SK-N-SH (cell line): ENCODE data around the gene MIPOL1. TPM values are rescaled to one million over a fixed set of nuclear protein-coding genes. Genes with fewer than 3 reads are reported as not detected.

Experiments used
- CTCF ChIA-PET: fragments of 300-600, 350-600 bp; formaldehyde crosslinking; extraction: SDS; loops from one replicate; lab custom pipeline; 2021; lab: Yijun Ruan, JAX
- POLR2A ChIA-PET: fragments of 350-600 bp; sonication (Branson Sonifier 250); formaldehyde crosslinking; extraction: SDS; loops from one replicate; lab custom pipeline; 2020; ENCODE audit warnings: antibody characterized with exemption, inconsistent platforms; lab: Yijun Ruan, JAX
- DNase-seq: peaks from one replicate; pipeline ENCODE4 v3.0.0; 2012
- H2AFZ ChIP-seq: fragments of 200-600 bp; sonication (generic); 2 replicates; pipeline ENCODE4 v1.8.1; 2016; ENCODE audit warnings: antibody characterized with exemption, mild to moderate bottlenecking, low read depth
- H3F3A ChIP-seq: fragments of 200-600 bp; sonication (generic); replicated peaks from 2 replicates; pipeline ENCODE3; 2016; ENCODE audit warnings: antibody characterized with exemption, mild to moderate bottlenecking; ENCODE audit not compliant: insufficient read depth
- H3K27ac ChIP-seq, 2 experiments: fragments of 200-500 bp in 1 of 2; fragments of 200-600 bp in 1 of 2; sonication (Bioruptor generic) in 1 of 2; sonication (generic), shearing (Covaris generic) in 1 of 2; 2 replicates each; pipeline versions ENCODE4 v1.5.1 to v1.6.1; 2014 to 2016; ENCODE audit warnings: low read depth in 2 of 2, inconsistent platforms in 1 of 2, low read length in 1 of 2, mild to moderate bottlenecking in 1 of 2, mixed read lengths in 1 of 2
- H3K27me3 ChIP-seq: fragments of 200-600 bp; sonication (generic), shearing (Covaris generic); 2 replicates; pipeline ENCODE4 v1.6.1; 2016; ENCODE audit warnings: mixed run types; ENCODE audit not compliant: insufficient read depth
- H3K36me3 ChIP-seq, 2 experiments: fragments of 200-500 bp in 1 of 2; fragments of 200-600 bp in 1 of 2; sonication (Bioruptor generic) in 1 of 2; sonication (generic) in 1 of 2; replicated peaks in 1 of 2; 2 replicates each; pipeline versions ENCODE3 to v1.5.1; 2014 to 2016; ENCODE audit warnings: low read length in 1 of 2, mild to moderate bottlenecking in 1 of 2; ENCODE audit not compliant: insufficient read depth in 2 of 2, control insufficient read depth in 1 of 2
- H3K4me1 ChIP-seq, 2 experiments: fragments of 200-500 bp in 1 of 2; fragments of 200-600 bp in 1 of 2; sonication (Bioruptor generic) in 1 of 2; sonication (generic), shearing (Covaris generic) in 1 of 2; 2 replicates each; pipeline versions ENCODE4 v1.5.1 to v1.6.1; 2014 to 2016; ENCODE audit warnings: low read depth in 1 of 2, low read length in 1 of 2, mixed run types in 1 of 2; ENCODE audit not compliant: insufficient read depth in 2 of 2, control insufficient read depth in 1 of 2
- H3K4me2 ChIP-seq: fragments of 200-600 bp; sonication (generic), shearing (Covaris generic); 2 replicates; pipeline ENCODE4 v1.6.1; 2017; ENCODE audit warnings: mixed run types
- H3K4me3 ChIP-seq, 2 experiments: fragments of 200-500 bp in 1 of 2; fragments of 200-600 bp in 1 of 2; sonication (Bioruptor generic) in 1 of 2; sonication (generic), shearing (Covaris generic) in 1 of 2; 2 replicates each; pipeline versions ENCODE4 v1.5.1 to v1.8.1; 2014 to 2016; ENCODE audit warnings: low read depth in 2 of 2, inconsistent platforms in 1 of 2, low read length in 1 of 2, mild to moderate bottlenecking in 1 of 2, mixed read lengths in 1 of 2, moderate library complexity in 1 of 2
- H3K79me2 ChIP-seq: fragments of 200-600 bp; sonication (generic); 2 replicates; pipeline ENCODE4 v1.8.1; 2017; ENCODE audit warnings: mild to moderate bottlenecking; ENCODE audit not compliant: insufficient read depth
- H3K9ac ChIP-seq: fragments of 200-600 bp; sonication (generic); 2 replicates; pipeline ENCODE4 v1.6.1; 2017; ENCODE audit warnings: mixed run types
- H3K9me2 ChIP-seq: fragments of 200-600 bp; sonication (generic); 2 replicates; pipeline ENCODE4 v1.6.1; 2017; ENCODE audit warnings: mixed run types
- H3K9me3 ChIP-seq: fragments of 200-600 bp; sonication (generic); 2 replicates; pipeline ENCODE4 v1.6.1; 2017; ENCODE audit warnings: mixed run types, mild to moderate bottlenecking, moderate library complexity
- H4K20me1 ChIP-seq: fragments of 200-600 bp; sonication (generic); 2 replicates; pipeline ENCODE4 v1.6.1; 2017; ENCODE audit warnings: mild to moderate bottlenecking, mixed run types; ENCODE audit not compliant: insufficient read depth
- EP300 ChIP-seq, 2 experiments: IDR thresholded peaks; 2 replicates each; pipeline versions ENCODE4 v1.4.0 to v1.6.1; 2012; ENCODE audit warnings: borderline replicate concordance in 1 of 2, low read depth in 1 of 2, low read length in 1 of 2
- FOSL2 ChIP-seq: IDR thresholded peaks from 2 replicates; pipeline ENCODE4 v1.4.0; 2012; ENCODE audit warnings: low read depth, mild to moderate bottlenecking, moderate library complexity, borderline replicate concordance
- FOXJ3 ChIP-seq: sonication (generic); formaldehyde crosslinking; IDR thresholded peaks from 2 replicates; pipeline ENCODE4 v1.5.1; 2020; ENCODE audit warnings: mild to moderate bottlenecking, missing genetic modification reagents
- FOXM1 ChIP-seq: IDR thresholded peaks from 2 replicates; pipeline ENCODE4 v1.4.0; 2012; ENCODE audit warnings: low read depth, mild to moderate bottlenecking
- NFIC ChIP-seq: IDR thresholded peaks from 2 replicates; pipeline ENCODE4 v1.4.0; 2012; ENCODE audit warnings: borderline replicate concordance
- RFX5 ChIP-seq: IDR thresholded peaks from 2 replicates; pipeline ENCODE4 v1.6.1; 2012; ENCODE audit warnings: mild to moderate bottlenecking, improper control_type of control experiment, low read length
- SIN3A ChIP-seq: IDR thresholded peaks from 2 replicates; pipeline ENCODE4 v1.6.1; 2012; ENCODE audit warnings: low read depth, mild to moderate bottlenecking, low read length, moderate library complexity, borderline replicate concordance
- TAF1 ChIP-seq: IDR thresholded peaks from 2 replicates; pipeline ENCODE4 v1.6.1; 2012; ENCODE audit warnings: low read depth, mild to moderate bottlenecking, low read length, moderate library complexity, borderline replicate concordance
- YY1 ChIP-seq: IDR thresholded peaks from 2 replicates; pipeline ENCODE4 v1.4.0; 2012; ENCODE audit warnings: low read depth, mild to moderate bottlenecking
- WGBS: methylation state at CpG from one replicate; pipeline ENCODE4 v1.1.6; 2017; ENCODE audit warnings: low lambda C conversion rate; 5-methylcytosine and 5-hydroxymethylcytosine counted together
- polyA plus RNA-seq, 3 experiments: library from polyadenylated mRNA; depleted of rRNA; stranded (reverse); fragments of >200 nt; gene quantifications; 2 replicates each; pipeline ENCODE4 v1.2.3, GENCODE V29; 2012
- TF ChIP-seq, protein P1 (sequence below): fragments of 150-350 bp; IDR thresholded peaks from 2 replicates; pipeline ENCODE4 v1.6.1; 2017; ENCODE audit warnings: antibody characterized with exemption, low read length, low read depth, borderline replicate concordance
- TF ChIP-seq, protein P2 (sequence below): IDR thresholded peaks from 2 replicates; pipeline ENCODE4 v1.4.0; 2012; ENCODE audit warnings: low read depth, borderline replicate concordance
- TF ChIP-seq, protein P3 (sequence below): IDR thresholded peaks from 2 replicates; pipeline ENCODE4 v1.4.0; 2012; ENCODE audit warnings: low read depth, borderline replicate concordance
- TF ChIP-seq, protein P4 (sequence below): fragments of 200-600 bp; sonication (generic); IDR thresholded peaks from 2 replicates; pipeline ENCODE4 v1.6.1; 2017; ENCODE audit warnings: antibody characterized with exemption, mild to moderate bottlenecking, moderate library complexity
- TF ChIP-seq, protein P5 (sequence below): IDR thresholded peaks from 2 replicates; pipeline ENCODE4 v1.4.0; 2012; ENCODE audit warnings: low read depth

MIPOL1 gene
- polyA plus RNA-seq, 1 of the 3 experiments (the other 2 are of a cell fraction): 0.23 TPM

DNA sequence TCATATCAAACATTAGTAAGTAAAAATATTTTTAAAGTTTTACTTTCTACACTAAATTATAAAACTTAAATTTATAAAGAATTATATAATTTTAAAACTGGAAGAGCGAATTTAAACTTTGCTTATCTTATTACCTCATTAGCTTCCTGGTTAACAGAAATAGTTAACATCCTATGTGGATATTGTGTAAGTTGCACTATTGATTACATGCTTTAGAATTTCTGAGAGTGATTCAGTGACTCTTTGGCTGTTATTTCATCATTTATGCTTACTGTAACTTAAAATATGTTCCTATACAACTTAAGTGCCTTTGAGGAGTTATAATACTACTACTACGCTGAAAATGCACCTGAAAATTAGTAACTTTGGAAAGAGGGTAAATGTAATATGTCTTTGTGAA lies 295.9 kb downstream of the MIPOL1 start:
- H4K20me1 ChIP-seq: no peaks in the 10 kb centered on the region
- TF ChIP-seq, protein P1, sequence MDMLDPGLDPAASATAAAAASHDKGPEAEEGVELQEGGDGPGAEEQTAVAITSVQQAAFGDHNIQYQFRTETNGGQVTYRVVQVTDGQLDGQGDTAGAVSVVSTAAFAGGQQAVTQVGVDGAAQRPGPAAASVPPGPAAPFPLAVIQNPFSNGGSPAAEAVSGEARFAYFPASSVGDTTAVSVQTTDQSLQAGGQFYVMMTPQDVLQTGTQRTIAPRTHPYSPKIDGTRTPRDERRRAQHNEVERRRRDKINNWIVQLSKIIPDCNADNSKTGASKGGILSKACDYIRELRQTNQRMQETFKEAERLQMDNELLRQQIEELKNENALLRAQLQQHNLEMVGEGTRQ: no peak
- TF ChIP-seq, protein P2, sequence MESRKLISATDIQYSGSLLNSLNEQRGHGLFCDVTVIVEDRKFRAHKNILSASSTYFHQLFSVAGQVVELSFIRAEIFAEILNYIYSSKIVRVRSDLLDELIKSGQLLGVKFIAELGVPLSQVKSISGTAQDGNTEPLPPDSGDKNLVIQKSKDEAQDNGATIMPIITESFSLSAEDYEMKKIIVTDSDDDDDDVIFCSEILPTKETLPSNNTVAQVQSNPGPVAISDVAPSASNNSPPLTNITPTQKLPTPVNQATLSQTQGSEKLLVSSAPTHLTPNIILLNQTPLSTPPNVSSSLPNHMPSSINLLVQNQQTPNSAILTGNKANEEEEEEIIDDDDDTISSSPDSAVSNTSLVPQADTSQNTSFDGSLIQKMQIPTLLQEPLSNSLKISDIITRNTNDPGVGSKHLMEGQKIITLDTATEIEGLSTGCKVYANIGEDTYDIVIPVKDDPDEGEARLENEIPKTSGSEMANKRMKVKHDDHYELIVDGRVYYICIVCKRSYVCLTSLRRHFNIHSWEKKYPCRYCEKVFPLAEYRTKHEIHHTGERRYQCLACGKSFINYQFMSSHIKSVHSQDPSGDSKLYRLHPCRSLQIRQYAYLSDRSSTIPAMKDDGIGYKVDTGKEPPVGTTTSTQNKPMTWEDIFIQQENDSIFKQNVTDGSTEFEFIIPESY: no peak
- TF ChIP-seq EP300 (IDR thresholded peaks at IDR 0.05; ENCODE audit: borderline replicate concordance in 1 of 2, low read depth in 1 of 2, low read length in 1 of 2) (no peak), FOXJ3 (CRISPR knock-in tag) (no peak), FOSL2 (no peak), SIN3A (no peak), TAF1 (no peak), YY1 (no peak)
- TF ChIP-seq, protein P3, sequence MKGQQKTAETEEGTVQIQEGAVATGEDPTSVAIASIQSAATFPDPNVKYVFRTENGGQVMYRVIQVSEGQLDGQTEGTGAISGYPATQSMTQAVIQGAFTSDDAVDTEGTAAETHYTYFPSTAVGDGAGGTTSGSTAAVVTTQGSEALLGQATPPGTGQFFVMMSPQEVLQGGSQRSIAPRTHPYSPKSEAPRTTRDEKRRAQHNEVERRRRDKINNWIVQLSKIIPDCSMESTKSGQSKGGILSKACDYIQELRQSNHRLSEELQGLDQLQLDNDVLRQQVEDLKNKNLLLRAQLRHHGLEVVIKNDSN: no peak
- TF ChIP-seq, all 33 proteins: peak for 0
- Histone ChIP-seq H2AFZ (no peak overlapping the region), H3F3A (no peaks in the 10 kb centered on the region), H3K4me2 (no peak overlapping the region), H3K9ac (no peak overlapping the region), H3K4me3 (no peak overlapping the region), H3K79me2 (no peaks in the 10 kb centered on the region), H3K9me3 (no peaks in the 10 kb centered on the region), H3K9me2 (no peaks in the 10 kb centered on the region), H3K27ac (no peak overlapping the region), H3K36me3 (no peaks in the 10 kb centered on the region), H3K4me1 (no peaks in the 10 kb centered on the region), H3K27me3 (no peaks in the 10 kb centered on the region)
- POLR2A ChIA-PET: no interaction called here
- CTCF ChIA-PET: no interaction called here
- WGBS: 14% methylated on average over 2 of the region's 2 CpGs
- no peak for DNase-seq

DNA sequence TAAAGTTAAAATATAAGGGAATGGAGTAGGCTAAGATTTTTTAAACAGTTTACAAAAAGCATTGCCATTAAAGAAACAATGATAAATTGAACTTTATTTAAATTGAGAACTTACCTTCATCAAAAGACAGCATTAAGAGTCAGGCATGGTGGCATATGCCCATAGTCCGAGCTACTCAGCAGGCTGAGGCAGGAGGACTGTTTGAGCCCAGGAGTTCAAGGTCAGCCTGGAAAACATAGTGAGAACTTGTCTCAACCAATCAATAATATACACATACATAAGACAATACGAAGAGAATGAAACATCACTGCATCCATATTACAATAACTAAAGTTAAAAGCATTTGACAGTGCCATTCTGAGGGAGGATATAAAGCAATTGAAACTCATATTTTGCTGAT lies 299.7 kb downstream of the MIPOL1 start:
- TF ChIP-seq FOXM1 (no peak), RFX5 (no peak), TAF1 (no peak), NFIC (no peak)
- TF ChIP-seq, protein P4, sequence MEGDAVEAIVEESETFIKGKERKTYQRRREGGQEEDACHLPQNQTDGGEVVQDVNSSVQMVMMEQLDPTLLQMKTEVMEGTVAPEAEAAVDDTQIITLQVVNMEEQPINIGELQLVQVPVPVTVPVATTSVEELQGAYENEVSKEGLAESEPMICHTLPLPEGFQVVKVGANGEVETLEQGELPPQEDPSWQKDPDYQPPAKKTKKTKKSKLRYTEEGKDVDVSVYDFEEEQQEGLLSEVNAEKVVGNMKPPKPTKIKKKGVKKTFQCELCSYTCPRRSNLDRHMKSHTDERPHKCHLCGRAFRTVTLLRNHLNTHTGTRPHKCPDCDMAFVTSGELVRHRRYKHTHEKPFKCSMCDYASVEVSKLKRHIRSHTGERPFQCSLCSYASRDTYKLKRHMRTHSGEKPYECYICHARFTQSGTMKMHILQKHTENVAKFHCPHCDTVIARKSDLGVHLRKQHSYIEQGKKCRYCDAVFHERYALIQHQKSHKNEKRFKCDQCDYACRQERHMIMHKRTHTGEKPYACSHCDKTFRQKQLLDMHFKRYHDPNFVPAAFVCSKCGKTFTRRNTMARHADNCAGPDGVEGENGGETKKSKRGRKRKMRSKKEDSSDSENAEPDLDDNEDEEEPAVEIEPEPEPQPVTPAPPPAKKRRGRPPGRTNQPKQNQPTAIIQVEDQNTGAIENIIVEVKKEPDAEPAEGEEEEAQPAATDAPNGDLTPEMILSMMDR: no peak
- TF ChIP-seq, protein P5, sequence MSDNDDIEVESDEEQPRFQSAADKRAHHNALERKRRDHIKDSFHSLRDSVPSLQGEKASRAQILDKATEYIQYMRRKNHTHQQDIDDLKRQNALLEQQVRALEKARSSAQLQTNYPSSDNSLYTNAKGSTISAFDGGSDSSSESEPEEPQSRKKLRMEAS: no peak
- CTCF ChIA-PET: no interaction called here
- H3K9ac ChIP-seq: no peak overlapping the region
- H3K4me3 ChIP-seq: no peak overlapping the region
- H2AFZ ChIP-seq: no peak overlapping the region
- H3K4me1 ChIP-seq: no peaks in the 10 kb centered on the region
- no peaks in the 10 kb centered on the region for H3K36me3 ChIP-seq
- H3F3A ChIP-seq: no peaks in the 10 kb centered on the region
- no peaks in the 10 kb centered on the region for H3K9me3 ChIP-seq
- POLR2A ChIA-PET: no interaction called here
- WGBS: 29% methylated on average over 2 of the region's 2 CpGs
- no peak for DNase-seq
- no peaks in the 10 kb centered on the region for H3K27me3 ChIP-seq
- H3K79me2 ChIP-seq: no peaks in the 10 kb centered on the region
- no peak overlapping the region for H3K4me2 ChIP-seq
- no peaks in the 10 kb centered on the region for H3K9me2 ChIP-seq
- H3K27ac ChIP-seq: no peak overlapping the region
- no peaks in the 10 kb centered on the region for H4K20me1 ChIP-seq
